Measurements from ENCODE around the gene FAM50A.

FAM50A gene

DNA sequence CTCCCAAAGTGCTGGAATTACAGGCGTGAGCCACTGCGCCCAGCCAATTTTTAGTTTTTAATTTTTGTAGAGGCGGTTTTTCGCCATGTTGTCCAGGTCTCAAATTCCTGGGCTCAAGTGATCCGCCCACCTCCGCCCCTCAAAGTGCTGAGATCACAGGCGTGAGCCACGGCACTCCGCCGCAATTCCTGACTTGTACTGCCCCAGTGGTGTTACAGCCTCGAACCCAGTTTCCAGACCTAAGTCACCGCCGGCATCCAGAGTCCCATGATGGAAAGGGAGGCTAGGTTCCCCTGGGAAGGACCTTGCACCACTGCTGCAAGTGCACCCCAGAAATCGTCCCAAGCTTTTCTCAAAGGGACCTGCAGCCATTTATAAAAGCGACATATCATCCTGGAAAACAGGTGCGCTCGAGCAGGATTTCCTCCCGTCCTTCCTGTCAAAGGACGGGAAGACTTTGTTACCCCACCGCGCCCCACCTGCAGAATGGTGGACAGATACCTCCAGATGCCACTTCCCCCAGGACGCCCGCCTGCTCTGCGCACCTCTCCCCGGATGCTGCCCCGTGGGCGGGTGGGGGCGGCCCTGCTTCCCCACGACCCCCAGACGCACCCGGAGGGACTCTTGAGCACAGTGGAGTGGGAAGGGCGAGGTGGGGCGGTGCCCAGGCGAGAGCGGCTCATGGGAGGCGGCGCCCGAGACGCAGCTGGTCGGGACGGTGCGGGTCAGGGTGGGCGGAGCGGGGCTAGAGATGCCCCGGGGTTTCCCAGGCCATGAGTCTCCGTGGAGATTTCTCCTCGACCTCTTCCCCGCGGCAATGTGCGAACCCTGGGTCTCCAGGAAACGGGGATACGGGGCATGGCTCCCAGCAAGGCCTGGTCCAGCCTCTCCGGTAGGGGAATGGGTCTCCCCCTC lies 46.7 kb upstream of the FAM50A start (continued):
- TF ChIP-seq KLF1 (tag by site-specific recombination; IDR thresholded peaks at IDR 0.05) (peak; percentile 84), KLF16 (tag by site-specific recombination; IDR thresholded peaks at IDR 0.05) (peak; percentile 59), ZBTB7A (tag by site-specific recombination; IDR thresholded peaks at IDR 0.05; ENCODE audit: low read depth) (no peak), ZNF37A (tag by site-specific recombination; IDR thresholded peaks at IDR 0.05) (no peak), ZNF596 (tag by site-specific recombination; IDR thresholded peaks at IDR 0.05) (no peak), SALL2 (tag by site-specific recombination; IDR thresholded peaks at IDR 0.05; ENCODE audit: borderline replicate concordance) (no peak), ZBTB48 (tag by site-specific recombination; IDR thresholded peaks at IDR 0.05) (peak; percentile 32; the same call in 1 of the 2 replicates), KLF10 (tag by site-specific recombination; IDR thresholded peaks at IDR 0.05) (no peak; the same call in 1 of the 2 replicates), ZNF629 (tag by site-specific recombination; IDR thresholded peaks at IDR 0.05) (no peak), ZNF654 (tag by site-specific recombination; IDR thresholded peaks at IDR 0.05; ENCODE audit: low read depth) (no peak), ZNF624 (tag by site-specific recombination; IDR thresholded peaks at IDR 0.05) (no peak), ZNF621 (tag by site-specific recombination; IDR thresholded peaks at IDR 0.05) (no peak), ZNF19 (tag by site-specific recombination; IDR thresholded peaks at IDR 0.05; ENCODE audit: low read depth) (no peak), ZNF174 (tag by site-specific recombination; IDR thresholded peaks at IDR 0.05) (no peak), YY1 (tag by site-specific recombination; IDR thresholded peaks at IDR 0.05) (no peak), MYNN (tag by site-specific recombination; IDR thresholded peaks at IDR 0.05; ENCODE audit: borderline replicate concordance) (no peak)
- TF ChIP-seq, protein P1, sequence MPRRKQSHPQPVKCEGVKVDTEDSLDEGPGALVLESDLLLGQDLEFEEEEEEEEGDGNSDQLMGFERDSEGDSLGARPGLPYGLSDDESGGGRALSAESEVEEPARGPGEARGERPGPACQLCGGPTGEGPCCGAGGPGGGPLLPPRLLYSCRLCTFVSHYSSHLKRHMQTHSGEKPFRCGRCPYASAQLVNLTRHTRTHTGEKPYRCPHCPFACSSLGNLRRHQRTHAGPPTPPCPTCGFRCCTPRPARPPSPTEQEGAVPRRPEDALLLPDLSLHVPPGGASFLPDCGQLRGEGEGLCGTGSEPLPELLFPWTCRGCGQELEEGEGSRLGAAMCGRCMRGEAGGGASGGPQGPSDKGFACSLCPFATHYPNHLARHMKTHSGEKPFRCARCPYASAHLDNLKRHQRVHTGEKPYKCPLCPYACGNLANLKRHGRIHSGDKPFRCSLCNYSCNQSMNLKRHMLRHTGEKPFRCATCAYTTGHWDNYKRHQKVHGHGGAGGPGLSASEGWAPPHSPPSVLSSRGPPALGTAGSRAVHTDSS (tag by site-specific recombination; IDR thresholded peaks at IDR 0.05) = no peak
- TF ChIP-seq, protein P2, sequence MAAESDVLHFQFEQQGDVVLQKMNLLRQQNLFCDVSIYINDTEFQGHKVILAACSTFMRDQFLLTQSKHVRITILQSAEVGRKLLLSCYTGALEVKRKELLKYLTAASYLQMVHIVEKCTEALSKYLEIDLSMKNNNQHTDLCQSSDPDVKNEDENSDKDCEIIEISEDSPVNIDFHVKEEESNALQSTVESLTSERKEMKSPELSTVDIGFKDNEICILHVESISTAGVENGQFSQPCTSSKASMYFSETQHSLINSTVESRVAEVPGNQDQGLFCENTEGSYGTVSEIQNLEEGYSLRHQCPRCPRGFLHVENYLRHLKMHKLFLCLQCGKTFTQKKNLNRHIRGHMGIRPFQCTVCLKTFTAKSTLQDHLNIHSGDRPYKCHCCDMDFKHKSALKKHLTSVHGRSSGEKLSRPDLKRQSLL (tag by site-specific recombination; IDR thresholded peaks at IDR 0.05) = no peak
- TF ChIP-seq, protein P3, sequence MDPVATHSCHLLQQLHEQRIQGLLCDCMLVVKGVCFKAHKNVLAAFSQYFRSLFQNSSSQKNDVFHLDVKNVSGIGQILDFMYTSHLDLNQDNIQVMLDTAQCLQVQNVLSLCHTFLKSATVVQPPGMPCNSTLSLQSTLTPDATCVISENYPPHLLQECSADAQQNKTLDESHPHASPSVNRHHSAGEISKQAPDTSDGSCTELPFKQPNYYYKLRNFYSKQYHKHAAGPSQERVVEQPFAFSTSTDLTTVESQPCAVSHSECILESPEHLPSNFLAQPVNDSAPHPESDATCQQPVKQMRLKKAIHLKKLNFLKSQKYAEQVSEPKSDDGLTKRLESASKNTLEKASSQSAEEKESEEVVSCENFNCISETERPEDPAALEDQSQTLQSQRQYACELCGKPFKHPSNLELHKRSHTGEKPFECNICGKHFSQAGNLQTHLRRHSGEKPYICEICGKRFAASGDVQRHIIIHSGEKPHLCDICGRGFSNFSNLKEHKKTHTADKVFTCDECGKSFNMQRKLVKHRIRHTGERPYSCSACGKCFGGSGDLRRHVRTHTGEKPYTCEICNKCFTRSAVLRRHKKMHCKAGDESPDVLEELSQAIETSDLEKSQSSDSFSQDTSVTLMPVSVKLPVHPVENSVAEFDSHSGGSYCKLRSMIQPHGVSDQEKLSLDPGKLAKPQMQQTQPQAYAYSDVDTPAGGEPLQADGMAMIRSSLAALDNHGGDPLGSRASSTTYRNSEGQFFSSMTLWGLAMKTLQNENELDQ (tag by site-specific recombination; IDR thresholded peaks at IDR 0.05; ENCODE audit: low read depth) = no peak
- TF ChIP-seq, protein P4, sequence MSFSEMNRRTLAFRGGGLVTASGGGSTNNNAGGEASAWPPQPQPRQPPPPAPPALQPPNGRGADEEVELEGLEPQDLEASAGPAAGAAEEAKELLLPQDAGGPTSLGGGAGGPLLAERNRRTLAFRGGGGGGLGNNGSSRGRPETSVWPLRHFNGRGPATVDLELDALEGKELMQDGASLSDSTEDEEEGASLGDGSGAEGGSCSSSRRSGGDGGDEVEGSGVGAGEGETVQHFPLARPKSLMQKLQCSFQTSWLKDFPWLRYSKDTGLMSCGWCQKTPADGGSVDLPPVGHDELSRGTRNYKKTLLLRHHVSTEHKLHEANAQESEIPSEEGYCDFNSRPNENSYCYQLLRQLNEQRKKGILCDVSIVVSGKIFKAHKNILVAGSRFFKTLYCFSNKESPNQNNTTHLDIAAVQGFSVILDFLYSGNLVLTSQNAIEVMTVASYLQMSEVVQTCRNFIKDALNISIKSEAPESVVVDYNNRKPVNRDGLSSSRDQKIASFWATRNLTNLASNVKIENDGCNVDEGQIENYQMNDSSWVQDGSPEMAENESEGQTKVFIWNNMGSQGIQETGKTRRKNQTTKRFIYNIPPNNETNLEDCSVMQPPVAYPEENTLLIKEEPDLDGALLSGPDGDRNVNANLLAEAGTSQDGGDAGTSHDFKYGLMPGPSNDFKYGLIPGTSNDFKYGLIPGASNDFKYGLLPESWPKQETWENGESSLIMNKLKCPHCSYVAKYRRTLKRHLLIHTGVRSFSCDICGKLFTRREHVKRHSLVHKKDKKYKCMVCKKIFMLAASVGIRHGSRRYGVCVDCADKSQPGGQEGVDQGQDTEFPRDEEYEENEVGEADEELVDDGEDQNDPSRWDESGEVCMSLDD (tag by site-specific recombination; IDR thresholded peaks at IDR 0.05) = 0 out of 2 replicates have a peak, but pooled peaks have one; percentile 8
- TF ChIP-seq, protein P5, sequence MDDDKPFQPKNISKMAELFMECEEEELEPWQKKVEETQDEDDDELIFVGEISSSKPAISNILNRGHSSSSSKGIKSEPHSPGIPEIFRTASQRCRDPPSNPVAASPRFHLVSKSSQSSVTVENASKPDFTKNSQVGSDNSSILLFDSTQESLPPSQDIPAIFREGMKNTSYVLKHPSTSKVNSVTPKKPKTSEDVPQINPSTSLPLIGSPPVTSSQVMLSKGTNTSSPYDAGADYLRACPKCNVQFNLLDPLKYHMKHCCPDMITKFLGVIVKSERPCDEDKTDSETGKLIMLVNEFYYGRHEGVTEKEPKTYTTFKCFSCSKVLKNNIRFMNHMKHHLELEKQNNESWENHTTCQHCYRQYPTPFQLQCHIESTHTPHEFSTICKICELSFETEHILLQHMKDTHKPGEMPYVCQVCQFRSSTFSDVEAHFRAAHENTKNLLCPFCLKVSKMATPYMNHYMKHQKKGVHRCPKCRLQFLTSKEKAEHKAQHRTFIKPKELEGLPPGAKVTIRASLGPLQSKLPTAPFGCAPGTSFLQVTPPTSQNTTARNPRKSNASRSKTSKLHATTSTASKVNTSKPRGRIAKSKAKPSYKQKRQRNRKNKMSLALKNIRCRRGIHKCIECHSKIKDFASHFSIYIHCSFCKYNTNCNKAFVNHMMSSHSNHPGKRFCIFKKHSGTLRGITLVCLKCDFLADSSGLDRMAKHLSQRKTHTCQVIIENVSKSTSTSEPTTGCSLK (tag by site-specific recombination; IDR thresholded peaks at IDR 0.05) = no peak
- TF ChIP-seq, protein P6, sequence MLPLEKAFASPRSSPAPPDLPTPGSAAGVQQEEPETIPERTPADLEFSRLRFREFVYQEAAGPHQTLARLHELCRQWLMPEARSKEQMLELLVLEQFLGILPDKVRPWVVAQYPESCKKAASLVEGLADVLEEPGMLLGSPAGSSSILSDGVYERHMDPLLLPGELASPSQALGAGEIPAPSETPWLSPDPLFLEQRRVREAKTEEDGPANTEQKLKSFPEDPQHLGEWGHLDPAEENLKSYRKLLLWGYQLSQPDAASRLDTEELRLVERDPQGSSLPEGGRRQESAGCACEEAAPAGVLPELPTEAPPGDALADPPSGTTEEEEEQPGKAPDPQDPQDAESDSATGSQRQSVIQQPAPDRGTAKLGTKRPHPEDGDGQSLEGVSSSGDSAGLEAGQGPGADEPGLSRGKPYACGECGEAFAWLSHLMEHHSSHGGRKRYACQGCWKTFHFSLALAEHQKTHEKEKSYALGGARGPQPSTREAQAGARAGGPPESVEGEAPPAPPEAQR (tag by site-specific recombination; IDR thresholded peaks at IDR 0.05) = no peak
- TF ChIP-seq, protein P7, sequence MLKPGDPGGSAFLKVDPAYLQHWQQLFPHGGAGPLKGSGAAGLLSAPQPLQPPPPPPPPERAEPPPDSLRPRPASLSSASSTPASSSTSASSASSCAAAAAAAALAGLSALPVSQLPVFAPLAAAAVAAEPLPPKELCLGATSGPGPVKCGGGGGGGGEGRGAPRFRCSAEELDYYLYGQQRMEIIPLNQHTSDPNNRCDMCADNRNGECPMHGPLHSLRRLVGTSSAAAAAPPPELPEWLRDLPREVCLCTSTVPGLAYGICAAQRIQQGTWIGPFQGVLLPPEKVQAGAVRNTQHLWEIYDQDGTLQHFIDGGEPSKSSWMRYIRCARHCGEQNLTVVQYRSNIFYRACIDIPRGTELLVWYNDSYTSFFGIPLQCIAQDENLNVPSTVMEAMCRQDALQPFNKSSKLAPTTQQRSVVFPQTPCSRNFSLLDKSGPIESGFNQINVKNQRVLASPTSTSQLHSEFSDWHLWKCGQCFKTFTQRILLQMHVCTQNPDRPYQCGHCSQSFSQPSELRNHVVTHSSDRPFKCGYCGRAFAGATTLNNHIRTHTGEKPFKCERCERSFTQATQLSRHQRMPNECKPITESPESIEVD (tag by site-specific recombination; IDR thresholded peaks at IDR 0.05) = no peak
- TF ChIP-seq, protein P8, sequence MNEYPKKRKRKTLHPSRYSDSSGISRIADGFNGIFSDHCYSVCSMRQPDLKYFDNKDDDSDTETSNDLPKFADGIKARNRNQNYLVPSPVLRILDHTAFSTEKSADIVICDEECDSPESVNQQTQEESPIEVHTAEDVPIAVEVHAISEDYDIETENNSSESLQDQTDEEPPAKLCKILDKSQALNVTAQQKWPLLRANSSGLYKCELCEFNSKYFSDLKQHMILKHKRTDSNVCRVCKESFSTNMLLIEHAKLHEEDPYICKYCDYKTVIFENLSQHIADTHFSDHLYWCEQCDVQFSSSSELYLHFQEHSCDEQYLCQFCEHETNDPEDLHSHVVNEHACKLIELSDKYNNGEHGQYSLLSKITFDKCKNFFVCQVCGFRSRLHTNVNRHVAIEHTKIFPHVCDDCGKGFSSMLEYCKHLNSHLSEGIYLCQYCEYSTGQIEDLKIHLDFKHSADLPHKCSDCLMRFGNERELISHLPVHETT (tag by site-specific recombination; IDR thresholded peaks at IDR 0.05) = no peak
